Ovary (tissue), 9 donors: Measurements from ENCODE around the gene TDRD10. TPM values are rescaled to one million over a fixed set of nuclear protein-coding genes. Genes with fewer than 3 reads are reported as not detected.

Experiments used
- DNase-seq, 5 donors: peaks; one replicate each; pipeline ENCODE4 v3.0.0-alpha.2; 2019 to 2020
- H3K27ac ChIP-seq, 2 donors: fragments of 200-600 bp; one replicate each; pipeline versions ENCODE4 v1.5.1 to v1.8.0; 2019 to 2022
- H3K27me3 ChIP-seq: fragments of 200-600 bp; one replicate; pipeline ENCODE4 v1.8.0; 2022
- H3K36me3 ChIP-seq: fragments of 200-600 bp; sonication (generic); one replicate; pipeline ENCODE4 v1.5.1; 2019
- H3K4me1 ChIP-seq: one replicate; pipeline ENCODE4 v1.8.1; 2013; ENCODE audit warnings: mild to moderate bottlenecking, moderate library complexity; ENCODE audit not compliant: insufficient read depth
- H3K4me3 ChIP-seq: fragments of 200-600 bp; sonication (generic); one replicate; pipeline ENCODE4 v1.5.1; 2017
- H3K9me3 ChIP-seq, 2 donors: fragments of 200-600 bp in 1 of 2; sonication (generic) in 1 of 2; one replicate each; pipeline versions ENCODE4 v1.5.1 to v1.8.1; 2013 to 2019; ENCODE audit warnings: mild to moderate bottlenecking in 1 of 2, moderate library complexity in 1 of 2
- EP300 ChIP-seq: sonication (generic); formaldehyde crosslinking; IDR thresholded peaks from one replicate; pipeline ENCODE4 v1.6.1; 2017; ENCODE audit warnings: antibody characterized with exemption
- POLR2A ChIP-seq: fragments of 450-650 bp; IDR thresholded peaks from one replicate; pipeline ENCODE4 v1.6.1; 2017; ENCODE audit warnings: antibody characterized with exemption, mild to moderate bottlenecking, moderate library complexity
- WGBS, 3 donors: extraction: QIAGEN DNeasy Blood & Tissue Kit in 1 of 3; methylation state at CpG; one replicate each; pipeline versions ENCODE4 v1.1.5 to v1.1.7; 2013 to 2017; 5-methylcytosine and 5-hydroxymethylcytosine counted together
- intact Hi-C, 4 donors: fragments of 100-400 bp; cut with DNase I; formaldehyde crosslinking; loops; one replicate each; pipeline versions ENCODE4 v1.11.0 to v1.15.1; 2022 to 2023
- polyA plus RNA-seq, 2 donors: library from polyadenylated mRNA; stranded (reverse); fragments of 200-250 nt in 1 of 2; fragments of 350-450 nt in 1 of 2; fragmentation: Illumina TruSeq in 1 of 2; extraction: RNeasy Lipid Tissue Mini Kit (QIAGEN cat#74804) in 1 of 2; gene quantifications; one replicate each; pipeline ENCODE4 v1.2.3, GENCODE V29; 2013 to 2014
- total RNA-seq, 7 donors: library from RNA; depleted of rRNA in 2 of 7; stranded (reverse); fragments of >200 nt in 2 of 7; fragmentation: NEBNext Ultra II Directional in 3 of 7; extraction: Animal tissue kit (Norgen Biotek cat#: 25700) in 3 of 7; gene quantifications; one replicate each; pipeline versions ENCODE4 v1.1.0 to v1.2.4, GENCODE V29; 2016 to 2023
- TF ChIP-seq, protein P1 (sequence below), 3 donors: fragments of 450-650 bp in 2 of 3; fragments of 200-600 bp in 1 of 3; IDR thresholded peaks; one replicate each; pipeline versions ENCODE4 v1.5.1 to v1.8.0; 2016 to 2022; ENCODE audit warnings: antibody characterized with exemption in 3 of 3, mild to moderate bottlenecking in 1 of 3
- donor health status: DM: no; HTN: no; CAD: no; lungs with moderate emphysema.
- donor health status: DM: no; HTN: no; CAD: no.
- donor health status: Bipolar disorder and iron deficiency.
- donor health status: DM: yes; HTN: yes; CAD: no.
- donor health status: DM: no; HTN: no; CAD: no.
- donor health status: DM: yes; HTN: yes; CAD: no.

Gene TDRD10
- total and polyA plus RNA-seq, 9 donors, result 3.1 to 8.7 (median 5.8) TPM

DNA sequence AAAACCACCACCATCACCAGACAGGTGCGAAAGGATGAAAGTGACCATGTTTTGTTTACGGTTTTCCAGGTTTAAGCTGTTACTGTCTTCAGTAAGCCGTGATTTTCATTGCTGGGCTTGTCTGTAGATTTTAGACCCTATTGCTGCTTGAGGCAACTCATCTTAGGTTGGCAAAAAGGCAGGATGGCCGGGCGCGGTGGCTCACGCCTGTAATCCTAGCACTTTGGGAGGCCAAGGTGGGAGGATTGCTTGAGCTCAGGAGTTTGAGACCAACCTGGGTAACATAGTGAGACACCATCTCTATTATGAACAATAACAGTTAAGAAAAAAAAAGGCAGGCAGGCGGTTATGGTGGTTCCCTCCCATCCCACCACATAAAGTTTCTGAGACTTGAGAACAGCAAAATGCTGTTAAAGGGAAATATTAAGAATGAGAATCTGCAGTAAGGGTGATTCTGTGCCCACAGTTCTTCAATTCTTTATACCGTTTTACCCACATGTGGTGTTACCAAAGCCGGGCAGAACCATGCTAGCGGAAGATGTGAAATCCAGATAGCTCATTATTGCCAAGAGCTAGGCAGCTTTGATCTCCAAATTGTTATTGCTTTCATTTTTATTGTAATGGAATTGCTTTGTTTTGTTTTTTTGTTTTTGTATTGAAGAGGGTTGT, 34.5 kb upstream of the TDRD10 start:
- no peak overlapping the region for H3K4me3 ChIP-seq
- peak overlapping the region in 1 of 2 donors; percentile 38 for H3K27ac ChIP-seq
- no peaks in the 10 kb centered on the region for H3K9me3 ChIP-seq
- TF ChIP-seq EP300 (no peak), POLR2A (no peak)
- TF ChIP-seq, protein P1, sequence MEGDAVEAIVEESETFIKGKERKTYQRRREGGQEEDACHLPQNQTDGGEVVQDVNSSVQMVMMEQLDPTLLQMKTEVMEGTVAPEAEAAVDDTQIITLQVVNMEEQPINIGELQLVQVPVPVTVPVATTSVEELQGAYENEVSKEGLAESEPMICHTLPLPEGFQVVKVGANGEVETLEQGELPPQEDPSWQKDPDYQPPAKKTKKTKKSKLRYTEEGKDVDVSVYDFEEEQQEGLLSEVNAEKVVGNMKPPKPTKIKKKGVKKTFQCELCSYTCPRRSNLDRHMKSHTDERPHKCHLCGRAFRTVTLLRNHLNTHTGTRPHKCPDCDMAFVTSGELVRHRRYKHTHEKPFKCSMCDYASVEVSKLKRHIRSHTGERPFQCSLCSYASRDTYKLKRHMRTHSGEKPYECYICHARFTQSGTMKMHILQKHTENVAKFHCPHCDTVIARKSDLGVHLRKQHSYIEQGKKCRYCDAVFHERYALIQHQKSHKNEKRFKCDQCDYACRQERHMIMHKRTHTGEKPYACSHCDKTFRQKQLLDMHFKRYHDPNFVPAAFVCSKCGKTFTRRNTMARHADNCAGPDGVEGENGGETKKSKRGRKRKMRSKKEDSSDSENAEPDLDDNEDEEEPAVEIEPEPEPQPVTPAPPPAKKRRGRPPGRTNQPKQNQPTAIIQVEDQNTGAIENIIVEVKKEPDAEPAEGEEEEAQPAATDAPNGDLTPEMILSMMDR (IDR thresholded peaks at IDR 0.05), result no peak
- no peak for DNase-seq
- intact Hi-C loops, result loop anchor here in 2 of 4 donors (10.0 kb wide), 1 partner anchor 63 kb away; the partner anchor contains the start of gene IL6R (in 2 of the 2)
- peaks cover 4% of the 10 kb centered on the region for H3K4me1 ChIP-seq
- H3K27me3 ChIP-seq, result no peaks in the 10 kb centered on the region
- WGBS, 3 donors, result 92 to 95% (median 94%) methylated on average over 11 of the region's 11 CpGs
- no peaks in the 10 kb centered on the region for H3K36me3 ChIP-seq

DNA sequence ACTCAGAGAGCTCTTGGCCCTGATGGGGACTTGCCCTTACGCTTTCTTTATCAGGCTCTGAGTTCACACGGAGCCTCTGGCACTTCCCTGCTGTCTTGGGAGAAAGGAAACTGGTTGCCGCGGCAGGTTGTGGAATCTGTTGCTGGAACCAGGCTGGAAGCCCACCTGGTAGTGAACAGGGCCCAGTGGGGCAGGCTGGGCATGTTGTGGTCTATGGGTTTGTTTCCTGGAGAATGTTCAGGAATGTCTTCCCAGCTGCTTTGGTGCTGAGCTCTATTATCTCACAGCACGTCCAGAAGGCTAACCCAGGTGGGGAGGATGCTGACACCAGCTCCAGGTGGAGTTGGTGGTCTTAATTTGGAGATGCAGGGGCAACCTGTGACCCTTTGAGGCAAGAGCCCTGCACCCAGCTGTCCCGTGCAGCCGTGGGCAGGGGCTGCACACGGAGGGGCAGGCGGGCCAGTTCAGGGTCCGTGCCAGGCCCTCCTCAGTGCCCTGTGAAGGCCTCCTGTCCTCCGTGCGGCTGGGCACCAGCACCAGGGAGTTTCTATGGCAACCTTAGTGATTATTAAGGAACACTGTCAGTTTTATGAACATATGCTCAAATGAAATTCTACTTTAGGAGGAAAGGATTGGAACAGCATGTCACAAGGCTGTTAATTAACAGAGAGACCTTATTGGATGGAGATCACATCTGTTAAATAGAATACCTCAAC, 33.3 kb upstream of the TDRD10 start:
- H3K27ac ChIP-seq, result no peak overlapping the region
- peaks cover 4% of the 10 kb centered on the region for H3K4me1 ChIP-seq
- no peak overlapping the region for H3K4me3 ChIP-seq
- no peaks in the 10 kb centered on the region for H3K9me3 ChIP-seq
- intact Hi-C loops, result loop anchor here in 2 of 4 donors (10.0 kb wide), 1 partner anchor 64 kb away; the partner anchor contains the start of gene IL6R (in 2 of the 2)
- TF ChIP-seq EP300, result no peak
- no peak for TF ChIP-seq POLR2A
- TF ChIP-seq, protein P1 (IDR thresholded peaks at IDR 0.05), result no peak
- WGBS, 3 donors, result 59 to 79% (median 63%) methylated on average over 12 of the region's 12 CpGs
- H3K27me3 ChIP-seq, result no peaks in the 10 kb centered on the region
- H3K36me3 ChIP-seq, result no peaks in the 10 kb centered on the region
- no peak for DNase-seq

DNA sequence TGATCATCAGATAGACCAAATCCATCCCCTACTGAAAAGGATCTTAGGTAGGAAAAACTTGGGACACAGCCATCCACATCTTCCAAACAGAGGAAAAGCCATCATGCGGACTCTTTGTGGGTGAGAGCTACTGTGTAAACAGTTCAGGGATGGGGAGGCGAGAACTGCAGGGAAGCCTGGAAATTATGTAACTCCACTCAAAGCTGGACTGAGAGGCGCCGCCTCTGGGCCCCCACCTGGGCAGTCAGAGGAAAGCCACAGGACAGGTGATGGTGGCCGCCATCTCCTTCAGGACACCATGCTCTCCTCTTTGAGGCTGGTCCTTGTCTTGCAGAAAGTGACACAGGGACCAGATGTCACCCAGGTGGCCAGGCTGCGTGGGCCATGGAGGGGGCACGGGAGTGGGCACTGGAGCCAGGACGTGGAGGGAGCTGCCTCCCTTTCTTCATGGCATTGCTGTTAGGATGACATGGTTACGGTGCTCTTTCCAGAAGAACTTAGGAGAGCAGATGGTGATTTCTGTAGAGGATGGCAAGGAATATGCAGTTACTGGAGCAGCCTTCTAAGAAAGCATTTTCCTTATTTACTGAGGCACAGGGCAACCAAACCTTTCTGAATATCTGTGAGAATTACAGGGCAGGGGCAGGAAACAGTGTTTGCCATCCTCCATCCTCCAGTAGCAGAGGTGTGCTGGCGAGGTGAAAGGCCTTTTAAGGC, 32.0 kb upstream of the TDRD10 start:
- no peak for DNase-seq
- H3K4me1 ChIP-seq, result peaks cover 4% of the 10 kb centered on the region
- no peaks in the 10 kb centered on the region for H3K9me3 ChIP-seq
- TF ChIP-seq EP300 (no peak), POLR2A (no peak)
- TF ChIP-seq, protein P1 (IDR thresholded peaks at IDR 0.05), result no peak
- intact Hi-C loops, result loop anchor here in 2 of 4 donors (10.0 kb wide), 2 partner anchors 65 to 405 kb away; partner anchors contain the start of genes IL6R (in 2 of the 2) and KCNN3 (in 2 of the 2)
- H3K27me3 ChIP-seq, result no peaks in the 10 kb centered on the region
- H3K27ac ChIP-seq, result no peak overlapping the region
- no peaks in the 10 kb centered on the region for H3K36me3 ChIP-seq
- 94 to 95% (median 94%) methylated on average over 10 of the region's 10 CpGs for WGBS, 3 donors
- no peak overlapping the region for H3K4me3 ChIP-seq

DNA sequence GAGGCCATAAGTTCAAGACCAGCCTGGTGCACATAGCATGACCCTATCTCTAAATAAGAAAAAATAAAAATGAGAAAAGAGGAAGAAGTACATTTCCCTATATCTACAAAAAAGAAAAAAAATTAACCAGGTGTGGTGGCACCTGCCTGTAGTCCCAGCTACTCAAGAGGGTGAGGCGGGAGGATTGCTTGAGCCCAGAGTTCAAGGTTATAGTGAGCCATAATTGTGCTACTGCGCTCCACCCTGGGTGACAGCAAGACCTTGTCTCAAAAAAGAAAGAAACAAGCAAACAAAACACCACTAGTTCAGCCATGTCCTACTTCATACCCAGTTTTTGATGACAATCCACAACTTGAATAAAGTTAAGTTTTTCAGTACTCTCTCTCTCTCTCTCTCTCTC, 30.7 kb upstream of the TDRD10 start:
- H3K27me3 ChIP-seq, result no peaks in the 10 kb centered on the region
- TF ChIP-seq EP300 (no peak), POLR2A (no peak)
- TF ChIP-seq, protein P1 (IDR thresholded peaks at IDR 0.05), result no peak
- WGBS, 3 donors, result 86 to 95% (median 93%) methylated on average over 2 of the region's 2 CpGs
- no peak for DNase-seq
- no peaks in the 10 kb centered on the region for H3K9me3 ChIP-seq
- intact Hi-C loops, result loop anchor here in 2 of 4 donors (10.0 kb wide), 1 partner anchor 403 kb away; the partner anchor contains the start of gene KCNN3 (in 2 of the 2)
- H3K4me3 ChIP-seq, result no peak overlapping the region
- H3K36me3 ChIP-seq, result no peaks in the 10 kb centered on the region
- H3K27ac ChIP-seq, result no peak overlapping the region
- peaks cover 4% of the 10 kb centered on the region for H3K4me1 ChIP-seq
